ENCODE data around the gene RASSF7.

DNA sequence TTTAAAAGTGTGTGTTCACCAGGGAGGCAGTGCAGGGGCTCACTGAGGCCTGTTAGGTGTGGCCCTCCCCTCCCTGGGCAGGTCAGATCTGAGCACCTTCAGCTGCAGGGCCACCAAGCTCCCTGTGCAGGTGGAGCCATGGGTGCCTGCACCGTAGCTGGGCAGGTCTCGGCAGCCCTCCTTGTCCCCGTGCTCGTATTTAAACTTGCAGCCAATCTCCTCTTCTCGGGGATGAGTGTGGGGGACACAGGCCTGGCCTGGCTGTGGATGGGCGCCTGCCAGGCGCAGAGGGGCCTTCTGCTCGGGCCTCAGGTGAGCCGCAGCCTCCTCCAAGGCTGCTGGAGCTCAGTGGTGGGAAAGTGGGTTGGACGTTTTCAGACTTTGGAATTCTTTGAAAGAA is 34.6 kb downstream of the RASSF7 start:
- no peak for TF ChIP-seq CTCF (IDR thresholded peaks at IDR 0.05)
- no peak for TF ChIP-seq EZH2phosphoT487 (IDR thresholded peaks at IDR 0.05)
- no peak for TF ChIP-seq EZH2 (IDR thresholded peaks at IDR 0.05)
